GM19372 (cell line): ENCODE data around the gene FNDC11.

ENCODE experiments used
- ATAC-seq: cut with Tn5 transposase; IDR thresholded peaks from one replicate; pipeline ENCODE4 v1.9.1; 2021; ENCODE audit warnings: mild to moderate bottlenecking, low read depth, moderate library complexity; ENCODE audit not compliant: unreplicated experiment

The FNDC11 gene

GRCh38 chr20:63522981-63523611, 30.9 kb upstream of the FNDC11 start:
- ATAC-seq = no peak

DNA sequence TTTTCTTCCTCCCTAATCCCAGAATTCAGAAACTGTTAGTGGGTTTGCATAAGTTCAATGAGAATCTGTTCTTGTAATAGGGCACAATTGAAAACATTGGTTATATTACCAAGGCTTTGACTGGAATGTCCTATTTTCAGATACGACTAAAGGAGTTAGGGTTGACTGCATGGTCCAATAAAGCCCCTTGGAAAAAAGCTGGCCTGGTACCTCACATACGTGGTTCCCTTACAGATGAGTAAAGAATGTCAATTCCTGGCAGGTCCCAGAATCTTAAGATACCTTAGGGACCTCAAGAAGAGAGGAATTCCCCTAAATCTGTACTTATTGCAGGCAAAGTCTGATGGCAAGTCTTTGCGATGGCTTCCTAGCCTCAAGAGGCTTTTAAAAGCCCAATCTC, 28.8 kb upstream of the FNDC11 start:
- no peak for ATAC-seq

DNA sequence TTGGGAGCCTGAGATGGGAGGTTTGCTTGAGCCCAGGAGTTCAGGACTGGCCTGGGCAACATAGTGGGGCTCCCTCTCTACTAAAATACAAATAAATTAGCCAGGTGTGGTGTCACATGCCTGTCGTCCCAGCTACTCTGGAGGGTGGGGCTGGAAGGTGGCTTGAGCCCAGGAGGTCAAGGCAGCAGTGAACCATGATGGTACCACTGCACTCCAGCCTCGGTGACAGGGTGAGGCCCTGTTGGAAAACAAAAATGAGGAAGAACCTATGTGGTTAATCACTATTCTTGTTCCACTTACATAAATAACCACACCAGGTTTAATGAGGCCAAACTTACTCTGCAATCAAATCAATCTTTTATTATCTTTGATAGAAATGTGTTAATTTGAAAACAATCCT, 28.0 kb upstream of the FNDC11 start:
- no peak for ATAC-seq

DNA sequence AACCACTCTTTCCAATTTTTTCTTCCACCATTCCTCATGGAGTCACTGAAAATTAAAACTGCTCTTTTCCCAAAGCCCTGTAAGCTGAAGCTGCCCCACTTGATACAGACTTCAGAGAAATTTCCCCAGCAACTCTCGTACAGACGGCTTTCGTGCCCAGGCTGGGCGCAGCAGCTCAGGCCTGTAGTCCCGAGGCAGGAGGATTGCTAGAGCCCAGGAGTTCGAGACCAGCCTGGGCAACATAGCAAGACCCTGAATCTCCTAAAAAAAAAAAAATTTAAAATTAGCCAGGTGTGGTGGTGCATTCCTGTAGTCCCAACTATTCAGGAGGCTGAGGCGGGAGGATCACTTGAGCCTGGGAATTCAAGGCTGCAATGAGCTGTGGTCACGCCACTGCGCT, 26.8 kb upstream of the FNDC11 start:
- ATAC-seq = no peak

- no peak for ATAC-seq
Observed at GRCh38 chr20:63529180-63529860, 24.6 kb upstream of the FNDC11 start.

DNA sequence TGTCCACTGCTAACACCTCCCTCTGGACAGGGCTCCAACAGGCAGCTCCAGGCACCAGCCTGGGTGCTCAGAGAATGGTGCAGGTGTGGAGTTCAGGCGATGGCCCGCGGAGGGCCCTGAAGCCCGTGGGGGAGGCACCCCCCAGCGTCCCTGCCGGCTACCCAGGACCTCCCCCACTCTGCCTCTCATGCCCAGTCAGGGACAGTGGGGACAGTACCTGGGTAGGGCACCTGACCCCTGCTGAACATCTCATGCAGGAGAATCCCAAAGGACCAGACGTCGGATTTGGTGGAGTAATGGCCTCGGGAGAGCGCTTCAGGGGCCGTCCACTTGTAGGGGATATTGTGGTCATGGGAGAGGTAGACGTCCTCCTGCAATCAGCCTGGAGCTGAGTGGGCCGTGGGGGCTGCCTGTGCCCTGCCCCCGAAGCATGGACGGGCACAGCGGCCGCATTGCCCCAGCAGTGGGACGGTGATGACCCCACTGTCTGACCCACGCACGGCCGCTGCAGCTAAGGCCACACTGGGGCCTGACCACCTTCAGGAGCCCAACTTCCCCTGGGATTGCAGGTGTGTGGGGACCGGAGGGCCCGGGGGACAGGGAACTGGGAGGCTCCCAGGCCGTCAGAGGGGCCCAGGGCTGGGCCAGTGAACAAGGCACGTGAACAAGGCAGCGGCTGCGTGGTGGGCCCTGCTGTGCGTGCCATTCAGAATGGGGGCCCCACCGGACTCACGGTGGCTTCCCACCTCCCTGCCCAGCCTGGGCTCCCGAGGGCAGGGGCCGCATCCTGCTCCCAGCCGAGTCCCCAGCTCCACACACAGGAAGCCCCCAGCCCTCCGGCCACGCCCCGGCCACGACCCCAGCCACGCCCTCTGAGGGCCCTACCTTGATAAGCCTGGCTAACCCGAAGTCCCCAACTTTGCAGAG, 23.8 kb upstream of the FNDC11 start:
- no peak for ATAC-seq

DNA sequence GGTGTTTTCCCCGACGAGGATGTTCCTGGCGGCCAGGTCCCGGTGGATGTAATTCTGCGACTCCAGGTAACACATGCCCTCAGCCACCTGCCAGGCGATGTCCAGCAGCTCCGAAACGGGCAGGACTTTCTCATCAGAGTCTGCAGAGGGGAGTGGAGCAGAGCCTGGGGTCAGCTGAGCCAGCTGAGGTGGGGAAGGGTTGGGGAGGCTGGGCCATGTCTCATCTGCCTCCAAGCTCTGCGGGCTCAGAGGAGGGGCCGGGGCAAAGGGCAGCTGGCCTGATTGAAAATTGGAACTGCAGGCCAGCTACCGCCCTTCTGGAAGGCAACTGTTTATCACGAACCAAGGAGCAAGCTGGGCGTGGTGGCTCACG, 23.2 kb upstream of the FNDC11 start:
- no peak for ATAC-seq

DNA sequence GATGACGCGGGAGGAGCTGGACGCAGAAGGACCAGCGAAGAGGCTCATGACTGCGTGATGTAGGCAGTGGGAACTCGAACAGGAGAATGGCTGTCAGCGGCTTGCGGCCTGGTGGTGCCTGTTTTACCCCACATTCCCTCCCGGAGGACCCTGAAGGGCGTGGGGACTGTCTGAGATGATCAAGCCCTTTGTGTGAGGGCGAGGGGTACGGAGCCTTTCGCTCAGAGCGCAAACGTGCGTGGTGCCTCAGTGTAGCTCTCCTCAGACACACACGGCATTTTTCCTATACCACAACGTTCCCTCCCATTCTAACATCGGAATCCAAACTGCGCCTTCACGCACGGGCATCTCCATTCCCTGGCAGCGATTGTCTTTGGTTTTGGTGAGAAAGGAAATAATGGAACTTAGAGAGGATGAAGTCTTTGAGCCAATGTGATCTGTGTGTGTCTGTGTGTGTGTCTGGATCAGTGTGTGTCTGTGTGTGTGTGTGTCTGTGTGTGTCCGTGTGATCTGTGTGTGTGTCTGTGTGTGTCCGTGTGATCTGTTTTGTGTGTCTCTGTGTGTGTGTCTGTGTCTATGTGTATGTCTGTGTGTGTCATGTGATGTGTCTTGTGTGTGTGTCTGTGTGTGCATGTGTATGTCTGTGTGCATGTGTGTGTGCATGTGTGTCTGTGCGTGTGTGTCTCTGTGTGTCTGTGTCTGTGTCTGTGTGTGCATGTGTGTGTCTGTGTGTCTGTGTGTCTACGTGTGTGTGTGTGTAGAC, 22.1 kb upstream of the FNDC11 start:
- no peak for ATAC-seq

DNA sequence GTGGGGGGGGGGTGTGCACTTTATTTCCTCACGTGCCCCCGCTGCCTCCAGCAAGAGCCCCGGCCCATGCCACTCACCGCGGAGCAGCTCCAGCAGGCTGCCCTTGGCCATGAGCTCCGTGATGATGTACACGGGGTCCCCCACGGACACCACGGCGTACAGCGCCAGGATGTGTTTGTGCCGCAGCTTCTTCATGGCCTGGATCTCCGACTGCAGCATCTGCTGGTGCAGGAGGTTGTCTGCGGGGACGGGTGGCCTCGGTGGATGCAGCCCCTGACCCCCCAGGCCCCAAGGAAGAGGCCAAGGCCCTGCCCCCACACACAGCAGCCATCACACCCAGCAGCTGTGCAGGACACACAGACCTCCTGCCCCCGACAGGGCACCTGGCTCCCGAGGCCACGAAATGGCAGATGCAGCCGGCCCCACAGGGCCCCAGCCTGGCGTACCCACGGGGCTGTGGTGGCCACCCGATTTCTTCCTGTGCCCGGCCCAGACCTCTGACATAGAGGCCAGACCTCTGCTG, 21.4 kb upstream of the FNDC11 start:
- no peak for ATAC-seq

DNA sequence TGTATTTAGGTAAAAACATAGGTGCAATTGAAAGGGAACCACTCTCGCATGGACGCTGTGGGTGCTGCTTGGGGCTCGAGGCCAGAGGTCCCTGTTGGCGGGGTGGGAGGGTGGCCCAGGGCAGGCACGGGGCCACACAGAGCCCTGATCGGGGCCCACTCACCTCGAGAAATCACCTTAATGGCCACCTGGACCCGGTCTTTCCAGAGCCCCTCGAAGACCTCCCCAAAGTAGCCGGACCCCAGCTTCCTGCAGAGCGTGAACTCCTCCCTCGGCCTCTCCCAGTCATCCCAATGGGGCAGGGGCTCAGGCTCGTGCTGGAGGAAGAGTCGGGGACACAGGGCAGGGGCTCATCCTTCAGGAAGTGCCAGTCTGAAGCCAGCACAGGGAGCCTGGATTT, 20.6 kb upstream of the FNDC11 start:
- ATAC-seq = no peak

GRCh38 chr20:63533871-63534393, 20.0 kb upstream of the FNDC11 start:
- ATAC-seq = no peak

GRCh38 chr20:63534427-63534830, 19.5 kb upstream of the FNDC11 start:
- no peak for ATAC-seq

- no peak for ATAC-seq
Observed at GRCh38 chr20:63534831-63535651, 18.9 kb upstream of the FNDC11 start.

DNA sequence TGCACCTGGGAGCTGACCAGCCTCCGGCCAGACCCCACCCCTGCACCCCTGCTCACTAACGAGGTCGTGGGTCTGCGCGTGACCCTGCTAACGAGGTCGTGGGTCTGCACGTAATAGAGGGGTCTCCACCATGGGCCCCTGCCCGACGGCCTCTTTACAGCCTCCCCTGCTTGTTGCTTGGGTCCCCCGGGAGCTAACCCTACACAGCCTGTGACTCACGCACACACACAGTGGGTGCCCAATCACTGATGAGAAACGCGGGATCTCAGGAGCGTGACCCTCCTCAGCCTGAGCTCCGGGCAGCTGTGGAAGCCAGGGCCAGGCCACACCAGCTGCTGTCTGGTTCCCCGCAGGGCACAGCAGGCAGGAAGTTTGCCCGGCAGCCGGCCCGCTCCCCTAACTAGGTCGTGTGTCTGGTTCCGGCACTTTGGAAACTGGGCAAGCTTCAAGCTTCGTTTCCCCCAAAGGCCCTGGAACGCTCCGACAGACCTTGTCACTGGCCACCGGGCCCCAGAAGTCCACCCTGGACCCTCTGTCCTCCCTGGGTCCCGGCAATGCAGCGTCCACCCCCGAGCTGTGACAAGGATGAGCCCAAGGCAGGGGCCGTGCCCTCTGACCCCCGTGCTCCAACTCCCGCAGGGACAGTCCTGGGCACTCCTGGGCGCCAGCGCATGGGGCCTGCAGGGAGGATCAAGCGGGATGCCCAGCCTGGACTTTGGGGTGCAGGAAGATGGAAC, 17.6 kb upstream of the FNDC11 start:
- ATAC-seq = no peak

- no peak for ATAC-seq
Observed at GRCh38 chr20:63536997-63537524, 16.9 kb upstream of the FNDC11 start, which contains the start of gene PTK6. Gene PTK6, minus strand, starts transcription at chr20:63537376. Its CDS starts 62 bp downstream, at chr20:63537314.

GRCh38 chr20:63537525-63538203, 16.3 kb upstream of the FNDC11 start:
- ATAC-seq = peak; percentile 85

DNA sequence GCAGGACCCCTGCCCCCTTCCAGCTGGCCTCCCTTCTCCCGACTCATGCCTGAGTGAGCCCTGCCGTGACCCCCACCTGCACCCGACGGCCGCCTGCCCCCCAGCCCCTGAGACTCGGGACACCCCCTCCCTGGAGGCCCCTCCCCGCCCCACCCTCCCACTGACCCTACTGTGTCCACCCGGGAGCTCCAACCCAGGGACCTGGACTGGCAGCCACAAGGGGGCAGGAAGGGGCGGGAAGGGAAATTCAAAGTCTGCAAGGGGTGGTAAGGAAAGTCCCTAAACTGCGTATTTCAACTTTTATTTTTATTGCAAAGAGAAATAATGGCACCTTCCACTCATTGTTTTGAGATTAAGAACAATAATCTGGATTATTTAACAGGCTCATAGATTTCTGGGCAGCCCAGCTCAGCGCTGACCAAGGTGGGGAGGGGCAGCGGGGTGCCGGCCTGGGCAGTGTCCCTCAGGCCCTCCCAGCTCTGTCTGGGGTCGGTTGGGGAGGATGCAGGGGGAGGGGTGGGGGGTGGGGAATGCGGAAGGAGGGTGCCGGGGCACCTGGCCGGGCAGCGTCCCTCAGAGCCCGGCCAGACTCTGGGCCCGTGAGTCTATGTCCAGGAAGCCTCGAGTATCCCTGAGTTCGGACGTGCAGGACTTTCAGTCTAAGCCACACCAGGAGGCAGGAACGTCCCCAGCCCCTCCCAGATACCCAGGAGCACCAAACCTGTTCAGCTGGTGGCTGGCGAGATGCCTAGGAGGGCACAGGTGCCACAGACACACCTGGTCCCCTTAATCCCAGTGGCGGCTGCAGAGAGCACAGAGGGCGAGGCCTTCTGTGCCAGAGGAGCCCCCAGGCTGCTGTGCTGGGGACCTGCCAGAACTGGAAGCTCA, 15.5 kb upstream of the FNDC11 start:
- ATAC-seq = no peak
